Ascending aorta (tissue), 2 donors: ENCODE data around the gene RAD51B. TPM values are rescaled to one million over a fixed set of nuclear protein-coding genes. Genes with fewer than 3 reads are reported as not detected.

Experiments
- DNase-seq, 2 donors: peaks; one replicate each; pipeline ENCODE4 v3.0.0-alpha.2; 2019; ENCODE audit warnings: low spot score in 2 of 2
- H3K27ac ChIP-seq, 2 donors: fragments of 200-600 bp; sonication (generic); one replicate each; pipeline ENCODE4 v1.5.1; 2016 to 2017; ENCODE audit warnings: mild to moderate bottlenecking in 1 of 2
- H3K27me3 ChIP-seq: fragments of 200-600 bp; sonication (generic); one replicate; pipeline ENCODE4 v1.5.1; 2017
- H3K36me3 ChIP-seq, 2 donors: fragments of 200-600 bp; sonication (generic); one replicate each; pipeline ENCODE4 v1.5.1; 2016
- H3K4me1 ChIP-seq, 2 donors: fragments of 200-600 bp; sonication (generic); one replicate each; pipeline ENCODE4 v1.5.1; 2016 to 2017; ENCODE audit warnings: mild to moderate bottlenecking in 1 of 2
- H3K4me3 ChIP-seq, 2 donors: fragments of 200-600 bp; sonication (generic); one replicate each; pipeline ENCODE4 v1.5.1; 2016 to 2017; ENCODE audit warnings: mild to moderate bottlenecking in 1 of 2
- H3K9me3 ChIP-seq, 2 donors: fragments of 200-600 bp; sonication (generic); one replicate each; pipeline ENCODE4 v1.5.1; 2016
- intact Hi-C: fragments of 100-400 bp; cut with DNase I; formaldehyde crosslinking; loops from one replicate; pipeline ENCODE4 v1.15.1; 2023
- total RNA-seq: library from RNA; depleted of rRNA; stranded (reverse); fragments of >200 nt; gene quantifications from one replicate; pipeline ENCODE4 v1.1.0, GENCODE V29; 2016
- TF ChIP-seq, protein P1 (sequence below), 3 experiments: fragments of 200-600 bp in 2 of 3; fragments of 450-650 bp in 1 of 3; sonication (generic) in 2 of 3; IDR thresholded peaks; one replicate each; pipeline ENCODE4 v1.5.1; 2016 to 2019; ENCODE audit warnings: antibody characterized with exemption in 3 of 3, mild to moderate bottlenecking in 1 of 3, moderate library complexity in 1 of 3

RAD51B gene
- total RNA-seq, result not detected

DNA sequence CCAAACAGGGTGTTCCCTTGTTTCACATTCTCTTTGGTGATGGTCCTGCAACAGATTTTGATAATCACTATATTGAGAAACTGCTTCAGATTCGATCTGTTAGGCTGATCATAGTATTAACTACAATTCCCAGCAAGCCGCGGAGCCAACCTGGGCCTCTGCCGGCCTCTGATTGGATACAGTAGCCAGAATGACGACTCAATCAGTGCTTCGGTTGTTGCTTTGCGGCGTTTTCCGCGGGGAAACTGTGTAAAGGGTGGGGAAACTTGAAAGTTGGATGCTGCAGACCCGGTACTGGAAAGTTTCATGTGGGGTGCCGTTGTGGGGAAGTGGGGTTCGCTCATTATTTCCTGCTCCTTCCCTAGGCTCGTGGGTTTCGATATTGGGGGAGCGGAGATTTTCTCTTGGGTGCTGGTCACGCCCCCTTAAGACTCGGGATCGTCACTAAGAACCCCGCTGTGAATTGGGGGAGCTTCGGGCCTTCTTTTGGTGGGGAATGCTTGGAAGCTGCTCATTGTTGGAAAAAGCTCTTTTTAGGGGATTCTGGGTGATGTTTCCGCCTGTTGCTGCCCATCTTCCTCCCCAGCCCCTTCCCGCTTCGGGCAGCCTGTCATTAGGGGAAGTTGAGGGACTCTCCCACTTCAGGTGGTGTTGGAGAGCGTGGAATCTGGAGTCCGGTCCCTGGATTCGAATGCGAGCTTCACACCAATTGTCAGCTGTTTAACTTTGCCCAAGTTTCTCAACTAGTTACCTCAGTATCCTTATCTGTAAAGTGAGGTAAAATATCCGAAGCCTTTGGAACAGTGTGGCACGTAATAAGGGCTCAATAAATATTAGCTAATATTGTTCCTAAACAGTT, at the start of gene RAD51B:
TSS of gene RAD51B (plus strand) at position 217 of the 859 bp plus-strand sequence.
- H3K4me1 ChIP-seq, result peaks cover 0 to 7% of the 10 kb centered on the region in 2 donors
- intact Hi-C loops, result loop anchor here (2.0 to 10.0 kb wide), 4 partner anchors 1325 to 1948 kb away; partner anchors contain the start of genes ERH, EXD2, SLC39A9 and SRSF5
- peak within 1 kb of the TSS in 1 of 2 donors; percentile 29 for H3K27ac ChIP-seq
- H3K27me3 ChIP-seq, result no peaks in the 10 kb centered on the region
- TF ChIP-seq, protein P1, sequence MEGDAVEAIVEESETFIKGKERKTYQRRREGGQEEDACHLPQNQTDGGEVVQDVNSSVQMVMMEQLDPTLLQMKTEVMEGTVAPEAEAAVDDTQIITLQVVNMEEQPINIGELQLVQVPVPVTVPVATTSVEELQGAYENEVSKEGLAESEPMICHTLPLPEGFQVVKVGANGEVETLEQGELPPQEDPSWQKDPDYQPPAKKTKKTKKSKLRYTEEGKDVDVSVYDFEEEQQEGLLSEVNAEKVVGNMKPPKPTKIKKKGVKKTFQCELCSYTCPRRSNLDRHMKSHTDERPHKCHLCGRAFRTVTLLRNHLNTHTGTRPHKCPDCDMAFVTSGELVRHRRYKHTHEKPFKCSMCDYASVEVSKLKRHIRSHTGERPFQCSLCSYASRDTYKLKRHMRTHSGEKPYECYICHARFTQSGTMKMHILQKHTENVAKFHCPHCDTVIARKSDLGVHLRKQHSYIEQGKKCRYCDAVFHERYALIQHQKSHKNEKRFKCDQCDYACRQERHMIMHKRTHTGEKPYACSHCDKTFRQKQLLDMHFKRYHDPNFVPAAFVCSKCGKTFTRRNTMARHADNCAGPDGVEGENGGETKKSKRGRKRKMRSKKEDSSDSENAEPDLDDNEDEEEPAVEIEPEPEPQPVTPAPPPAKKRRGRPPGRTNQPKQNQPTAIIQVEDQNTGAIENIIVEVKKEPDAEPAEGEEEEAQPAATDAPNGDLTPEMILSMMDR (IDR thresholded peaks at IDR 0.05), result no peak
- no peaks in the 10 kb centered on the region for H3K9me3 ChIP-seq
- peak within 1 kb of the TSS; percentile 70 to 82 for H3K4me3 ChIP-seq
- H3K36me3 ChIP-seq, result no peaks in the 10 kb centered on the region
- peak; percentile 69 to 94 for DNase-seq

DNA sequence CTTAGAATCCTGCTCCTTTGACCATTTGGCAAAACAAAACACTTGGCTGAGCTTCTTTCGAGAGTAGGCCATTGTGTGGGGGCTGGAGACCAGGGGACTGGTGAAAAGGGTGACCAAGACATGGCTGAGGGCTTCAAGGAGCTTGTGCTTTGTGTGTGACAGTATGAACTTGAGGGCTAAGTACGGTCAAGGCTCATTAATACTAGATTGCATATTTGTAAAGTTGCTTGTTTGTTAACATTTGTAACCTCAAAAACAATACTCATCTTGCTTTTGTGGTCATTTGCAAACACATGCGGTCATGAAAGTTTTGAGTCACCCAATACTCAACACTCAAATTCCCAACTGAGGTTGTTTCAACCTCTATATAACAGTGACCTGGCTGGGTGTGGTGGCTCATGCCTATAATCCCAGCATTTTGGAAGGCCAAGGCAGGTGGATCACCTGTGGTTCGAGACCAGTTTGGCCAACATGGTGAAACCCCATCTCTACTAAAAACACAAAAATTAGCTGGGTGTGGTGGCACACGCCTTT, 45.7 kb upstream of the RAD51B start:
- Histone ChIP-seq H3K9me3 (no peaks in the 10 kb centered on the region), H3K4me3 (no peak overlapping the region), H3K27me3 (no peaks in the 10 kb centered on the region), H3K27ac (no peak overlapping the region), H3K36me3 (peaks cover 67 to 90% of the 10 kb centered on the region in 2 donors), H3K4me1 (no peaks in the 10 kb centered on the region)
- intact Hi-C loops, result no loop called here
- no peak for DNase-seq
- TF ChIP-seq, protein P1 (IDR thresholded peaks at IDR 0.05), result no peak

DNA sequence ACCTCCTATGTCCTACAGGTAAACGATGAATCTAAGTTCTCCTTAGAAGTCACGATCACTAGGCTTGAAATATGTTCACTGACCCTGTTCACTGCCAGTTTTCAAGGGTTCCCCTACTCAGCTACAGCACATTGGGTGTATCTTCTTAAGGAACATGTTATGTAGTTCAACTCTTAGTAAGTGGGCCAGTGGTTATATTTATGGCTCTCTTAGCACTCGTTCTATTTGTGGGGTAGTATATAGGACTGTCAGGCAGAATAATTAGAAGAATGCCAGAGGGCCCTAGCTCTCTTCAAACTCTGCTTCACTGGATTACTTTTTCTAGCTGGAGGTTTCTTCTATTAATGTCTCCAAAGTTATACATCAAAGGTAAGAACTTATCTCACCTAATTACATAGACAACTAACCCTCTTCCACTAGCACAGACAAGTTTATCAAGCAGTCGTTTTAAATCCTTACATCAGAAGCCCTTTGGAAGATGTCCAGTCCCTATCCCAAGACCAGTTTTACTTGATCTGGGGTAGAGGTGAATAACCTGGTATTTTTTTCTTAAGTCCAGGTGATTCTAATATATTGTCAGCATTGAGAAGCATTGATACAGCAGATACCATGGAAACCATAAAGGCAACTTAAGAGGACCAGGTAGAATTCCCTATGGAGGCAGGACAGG, 42.8 kb upstream of the RAD51B start:
- Histone ChIP-seq H3K27ac (no peak overlapping the region), H3K4me1 (no peaks in the 10 kb centered on the region), H3K4me3 (no peak overlapping the region), H3K36me3 (peaks cover 81 to 98% of the 10 kb centered on the region in 2 donors), H3K9me3 (no peaks in the 10 kb centered on the region), H3K27me3 (no peaks in the 10 kb centered on the region)
- TF ChIP-seq, protein P1 (IDR thresholded peaks at IDR 0.05), result no peak
- no peak for DNase-seq
- intact Hi-C loops, result no loop called here

DNA sequence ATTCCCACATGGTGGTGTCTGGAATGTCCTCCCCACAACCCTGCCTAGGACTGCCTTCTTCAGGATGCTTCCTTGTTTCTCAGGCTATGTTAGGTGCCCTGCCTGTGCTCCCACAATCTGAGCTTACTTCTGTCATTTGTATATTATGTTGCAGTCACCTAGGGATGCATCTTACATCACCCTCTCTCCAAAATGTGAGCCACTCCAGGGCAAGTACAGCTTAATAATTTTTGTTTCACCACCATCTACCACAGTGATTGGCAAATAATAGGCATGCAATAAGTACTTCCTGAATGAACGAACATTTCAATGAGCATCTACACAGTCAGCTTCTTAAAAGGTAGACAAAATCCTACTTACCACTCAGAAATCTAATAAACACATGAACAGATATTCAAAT, 40.8 kb upstream of the RAD51B start:
- DNase-seq, result no peak
- TF ChIP-seq, protein P1 (IDR thresholded peaks at IDR 0.05), result no peak
- no peaks in the 10 kb centered on the region for H3K27me3 ChIP-seq
- H3K9me3 ChIP-seq, result no peaks in the 10 kb centered on the region
- no peak overlapping the region for H3K27ac ChIP-seq
- H3K4me1 ChIP-seq, result no peaks in the 10 kb centered on the region
- intact Hi-C loops, result no loop called here
- H3K36me3 ChIP-seq, result peaks cover 84 to 99% of the 10 kb centered on the region in 2 donors
- no peak overlapping the region for H3K4me3 ChIP-seq

DNA sequence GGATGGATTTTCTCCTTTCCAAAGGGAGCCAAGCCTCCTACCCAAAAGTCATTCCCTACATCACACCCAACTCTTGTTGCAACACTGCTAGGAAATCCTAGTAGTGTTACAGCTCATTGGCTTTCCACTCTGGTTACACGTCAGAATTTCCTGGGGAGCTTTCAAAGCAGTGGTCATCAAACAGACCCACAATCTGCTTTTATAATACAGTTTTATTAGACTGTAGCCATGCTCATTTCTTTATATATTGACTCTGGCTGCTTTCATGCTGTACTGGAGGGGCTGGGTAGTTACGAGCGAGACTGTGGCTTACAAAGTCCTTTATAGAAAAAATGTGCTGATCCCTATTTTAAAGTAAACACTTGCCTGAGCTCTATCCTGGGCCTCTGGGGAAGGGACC, 37.5 kb upstream of the RAD51B start:
- no peak for DNase-seq
- H3K36me3 ChIP-seq, result peaks cover 86 to 100% of the 10 kb centered on the region in 2 donors
- H3K27me3 ChIP-seq, result no peaks in the 10 kb centered on the region
- TF ChIP-seq, protein P1 (IDR thresholded peaks at IDR 0.05), result no peak
- H3K4me1 ChIP-seq, result no peaks in the 10 kb centered on the region
- no peaks in the 10 kb centered on the region for H3K9me3 ChIP-seq
- intact Hi-C loops, result no loop called here
- no peak overlapping the region for H3K27ac ChIP-seq
- H3K4me3 ChIP-seq, result no peak overlapping the region
